ENCODE measurements around the gene MAP2K3.
"Not testable (repeated sequence)": the region's sequence is repeated elsewhere in the genome, so short reads cannot be mapped to it uniquely, and the experiment has no call there.

Gene MAP2K3

DNA sequence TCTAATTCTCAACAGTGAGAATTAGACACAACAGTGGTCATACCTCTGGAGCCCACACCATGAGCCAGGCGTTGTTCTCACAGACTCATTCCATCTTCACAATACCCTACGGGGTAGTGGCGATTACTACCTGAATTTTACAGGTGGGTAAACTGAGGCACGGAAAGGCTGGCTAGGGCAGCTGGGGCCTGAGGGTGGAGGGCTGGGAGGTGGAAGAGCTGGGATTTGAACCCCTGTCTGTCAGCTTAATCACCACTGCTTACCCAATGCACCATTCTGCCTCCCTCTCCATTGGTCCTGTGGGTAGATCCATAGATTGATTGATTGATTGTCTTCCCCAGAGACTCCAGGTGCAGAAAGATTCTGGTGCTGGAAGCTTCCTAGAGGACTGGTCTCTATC, 60.3 kb downstream of the MAP2K3 start:
- not testable (repeated sequence) for DNase-seq (ENCODE audit: insufficient read length, low spot score); FAIRE-seq

DNA sequence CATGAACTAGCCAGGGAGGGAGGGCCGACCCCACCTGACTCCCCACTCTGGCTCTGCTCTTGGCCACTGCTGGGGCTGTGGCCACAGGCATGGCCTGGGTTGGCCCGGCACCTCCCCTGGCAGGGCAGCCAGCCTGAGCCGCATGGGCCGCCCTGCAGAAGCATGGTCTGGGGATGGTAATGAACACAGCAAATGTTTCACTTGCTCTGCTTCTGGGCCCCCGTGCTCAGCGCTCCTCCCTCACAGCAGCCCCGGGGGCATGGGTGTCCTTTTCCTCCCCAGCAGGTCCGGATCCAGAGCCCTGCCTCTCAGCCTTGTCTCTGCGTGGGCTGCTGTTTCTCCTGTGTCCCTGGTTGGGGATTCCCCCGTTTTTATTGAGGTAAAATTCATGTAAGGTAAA, 60.7 kb downstream of the MAP2K3 start:
- TF ChIP-seq POLR2AphosphoS5 (IDR thresholded peaks at IDR 0.05; ENCODE audit: low read depth, low read length) (no peak), POLR2A (IDR thresholded peaks at IDR 0.05; ENCODE audit: low read depth, low read length) (no peak), TAF1 (IDR thresholded peaks at IDR 0.05; ENCODE audit: low read depth, low read length) (no peak), PAX5 (IDR thresholded peaks at IDR 0.05; ENCODE audit: insufficient read depth, low read length, severe bottlenecking) (no peak), SPI1 (IDR thresholded peaks at IDR 0.05; ENCODE audit: low read depth, low read length) (no peak), POU2F2 (IDR thresholded peaks at IDR 0.05; ENCODE audit: low read depth, low read length) (no peak)
- DNase-seq (ENCODE audit: insufficient read length, low spot score) (no peak), FAIRE-seq (no peak)

DNA sequence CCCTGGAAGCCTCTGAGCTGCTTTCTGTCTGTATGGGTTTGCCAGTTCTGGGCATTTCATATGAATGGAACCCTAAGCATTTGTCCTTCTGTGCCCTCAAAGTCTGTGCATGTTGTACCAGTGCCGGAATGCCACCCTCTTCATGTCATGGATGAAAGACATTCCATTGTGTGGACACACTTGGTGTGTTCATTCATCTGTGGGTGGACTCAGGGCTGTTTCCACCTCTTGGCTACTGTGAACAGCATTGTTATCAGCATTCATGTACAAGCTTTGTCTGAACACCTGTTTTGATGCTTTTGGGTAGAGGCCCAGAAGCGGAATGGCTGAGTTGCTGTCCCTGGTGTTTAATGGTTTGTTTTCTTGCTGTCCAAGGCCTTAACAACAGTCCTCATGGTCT, 61.6 kb downstream of the MAP2K3 start:
- FAIRE-seq = peak; percentile 61

DNA sequence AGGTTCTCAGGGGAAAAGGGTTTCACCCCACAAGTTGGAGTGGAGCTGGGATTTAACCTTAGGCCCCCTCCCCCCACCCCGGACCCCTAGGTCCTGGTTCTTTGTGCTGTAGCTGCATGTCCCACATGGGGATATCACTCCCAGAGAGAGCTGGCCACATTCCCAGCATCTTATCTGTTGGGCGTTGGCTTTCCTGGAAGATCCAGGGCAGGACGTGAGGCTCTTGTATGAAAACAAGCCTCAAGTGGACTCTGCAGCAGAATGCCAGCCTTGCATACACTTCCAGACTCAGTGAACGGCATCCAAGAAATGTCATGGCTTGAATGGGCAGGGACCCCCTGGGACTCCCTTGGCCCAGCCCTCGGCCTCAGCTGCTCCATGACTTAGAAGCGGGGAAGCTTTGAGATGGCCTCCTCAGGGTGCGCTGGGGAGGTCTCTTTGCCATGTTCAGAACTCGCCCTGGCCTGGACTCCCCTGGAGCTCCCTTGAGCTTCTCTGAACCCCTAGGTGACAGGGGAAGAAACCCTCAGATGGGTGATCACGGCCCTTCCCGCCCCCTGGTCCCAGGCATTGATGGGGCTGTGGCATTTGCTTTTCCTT, 62.2 kb downstream of the MAP2K3 start:
- not testable (repeated sequence) for FAIRE-seq; DNase-seq (ENCODE audit: insufficient read length, low spot score)

More for the DNA sequence above, 61.6 kb downstream of the MAP2K3 start:
- DNase-seq (ENCODE audit: insufficient read length, low spot score) = not testable (repeated sequence)

DNA sequence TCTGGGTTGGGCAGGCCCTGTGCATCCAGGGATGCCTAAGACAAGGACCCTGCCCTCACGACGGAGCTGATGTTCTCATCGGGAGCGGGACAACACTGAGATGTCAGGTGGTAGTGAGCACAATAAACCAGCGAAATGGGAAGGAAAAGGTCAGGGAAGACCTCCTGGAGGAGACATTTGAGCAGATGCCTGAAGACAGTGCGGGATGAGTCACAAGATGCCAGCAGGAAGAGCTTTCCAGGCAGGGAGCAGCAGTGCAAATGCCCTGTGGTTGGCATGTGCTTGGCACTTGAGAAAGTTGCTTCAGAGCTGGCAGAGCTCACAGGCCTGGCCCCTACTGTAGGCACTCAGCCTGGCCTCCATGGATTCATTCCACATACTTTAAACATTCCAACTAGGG, 63.1 kb downstream of the MAP2K3 start:
- peak; percentile 13 for FAIRE-seq
- not testable (repeated sequence) for DNase-seq (ENCODE audit: insufficient read length, low spot score)

DNA sequence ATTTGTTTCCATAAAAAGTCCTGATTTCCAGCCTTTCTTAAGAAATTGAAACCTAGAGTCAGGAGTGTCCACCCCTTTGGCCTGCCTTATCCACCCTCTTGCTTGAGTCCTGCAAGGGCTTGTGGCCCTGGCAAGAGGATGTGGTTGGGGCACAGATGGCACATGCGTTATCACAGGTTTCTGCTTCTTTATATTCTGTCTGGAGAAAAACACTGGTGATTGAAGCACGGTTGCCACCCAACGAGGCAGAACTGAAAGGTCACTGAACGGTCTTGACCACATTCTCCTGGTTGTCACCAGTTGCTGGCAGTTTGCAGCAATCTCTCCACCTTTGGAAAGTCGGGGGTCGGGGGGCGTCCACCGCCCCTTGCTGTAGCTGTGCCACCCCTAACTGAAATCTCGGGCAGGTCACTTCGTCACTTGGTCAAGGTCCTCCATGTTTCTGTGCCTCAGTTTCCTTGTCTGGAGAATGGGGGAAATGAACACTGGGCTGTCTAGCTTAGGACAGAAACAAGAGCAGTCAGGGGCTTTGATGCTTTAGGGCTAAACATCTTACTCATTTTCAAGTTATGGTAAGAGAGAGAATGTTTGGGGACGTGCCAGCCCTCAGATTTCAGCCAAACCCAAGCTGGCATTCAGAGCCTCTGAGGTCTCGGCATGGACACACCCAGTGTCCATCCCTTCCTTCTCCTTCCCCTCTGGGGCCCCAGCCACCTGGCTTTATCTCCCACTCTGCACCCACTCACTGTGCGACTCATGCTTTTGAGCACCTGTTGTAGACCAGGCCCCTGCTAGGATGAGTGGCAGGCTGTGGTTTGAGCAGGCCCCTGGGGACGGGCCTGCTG, 63.8 kb downstream of the MAP2K3 start:
- FAIRE-seq = peak; percentile 87

DNA sequence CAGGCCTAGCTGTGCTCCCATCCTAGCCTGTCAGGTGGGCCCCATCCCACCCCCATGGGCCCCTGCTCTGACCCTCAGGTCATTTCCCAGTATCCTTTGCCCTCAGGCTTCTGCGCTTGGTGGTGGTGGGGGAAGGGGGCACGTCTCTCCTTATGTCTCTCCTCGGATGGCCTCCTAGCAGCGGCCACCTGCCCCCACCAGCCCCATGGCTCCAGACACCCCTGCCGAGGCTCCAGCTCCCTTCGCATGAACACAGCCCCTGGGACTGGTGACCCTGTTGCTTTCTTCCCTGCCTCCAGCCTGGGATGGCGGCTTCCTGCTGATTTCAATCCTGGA, 64.4 kb downstream of the MAP2K3 start:
- FAIRE-seq; DNase-seq (ENCODE audit: insufficient read length, low spot score): not testable (repeated sequence)

More for the DNA sequence above, 63.8 kb downstream of the MAP2K3 start:
- DNase-seq (ENCODE audit: insufficient read length, low spot score) = not testable (repeated sequence)

DNA sequence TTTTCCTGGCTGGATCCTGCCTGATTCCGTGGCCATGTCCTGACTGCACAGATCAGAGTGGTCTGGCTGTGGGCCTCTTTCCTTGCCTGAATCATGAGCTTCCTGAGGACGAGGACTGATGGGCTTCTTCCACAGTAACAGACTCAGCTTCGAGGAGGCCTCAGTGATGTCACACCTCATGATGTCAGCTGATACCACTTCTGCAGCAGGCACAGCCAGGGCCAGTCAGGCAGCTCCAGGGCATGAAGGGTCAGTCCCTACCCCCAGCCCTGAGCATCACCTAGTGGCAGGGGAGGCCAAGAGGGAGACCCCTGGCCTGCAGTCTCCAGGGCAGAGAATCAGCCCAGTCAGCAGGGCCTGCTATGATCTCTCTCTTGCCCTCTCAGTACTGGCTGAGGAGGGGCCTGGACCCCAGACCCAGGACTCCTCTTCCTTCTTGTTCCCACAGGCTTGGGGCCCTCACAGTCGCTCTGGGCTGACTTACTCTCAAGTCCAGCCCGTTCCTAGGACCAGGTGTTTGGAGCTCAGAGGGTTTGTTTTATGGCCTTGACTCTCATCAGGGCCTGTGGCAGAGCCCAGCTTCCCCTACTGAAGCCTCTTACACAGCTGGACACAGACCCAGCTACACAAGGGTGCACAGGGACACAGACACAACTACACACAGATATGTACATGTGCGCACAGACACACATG, 65.0 kb downstream of the MAP2K3 start:
- FAIRE-seq = peak; percentile 94
- not testable (repeated sequence) for DNase-seq (ENCODE audit: insufficient read length, low spot score)

DNA sequence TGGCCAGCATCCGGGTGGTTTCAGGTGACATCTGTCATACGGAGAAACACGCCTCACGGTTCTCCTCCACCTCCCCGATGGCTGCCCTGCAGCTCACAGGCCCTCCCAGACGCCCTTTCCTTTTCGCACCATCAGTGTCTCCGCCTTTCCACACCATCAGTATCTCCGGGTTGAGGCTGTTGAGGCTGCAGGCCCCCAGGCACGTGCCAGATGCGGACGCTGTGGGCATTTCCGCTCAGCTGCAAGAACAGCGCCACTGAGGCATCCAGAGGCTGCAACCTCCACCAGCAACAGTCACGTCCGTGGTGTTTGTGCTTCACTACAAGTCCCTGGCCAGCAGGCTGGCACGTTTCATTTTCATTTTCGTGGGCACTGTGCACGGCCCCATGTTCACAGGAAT, 66.0 kb downstream of the MAP2K3 start:
- peak; percentile 63 for FAIRE-seq
- not testable (repeated sequence) for DNase-seq (ENCODE audit: insufficient read length, low spot score)

DNA sequence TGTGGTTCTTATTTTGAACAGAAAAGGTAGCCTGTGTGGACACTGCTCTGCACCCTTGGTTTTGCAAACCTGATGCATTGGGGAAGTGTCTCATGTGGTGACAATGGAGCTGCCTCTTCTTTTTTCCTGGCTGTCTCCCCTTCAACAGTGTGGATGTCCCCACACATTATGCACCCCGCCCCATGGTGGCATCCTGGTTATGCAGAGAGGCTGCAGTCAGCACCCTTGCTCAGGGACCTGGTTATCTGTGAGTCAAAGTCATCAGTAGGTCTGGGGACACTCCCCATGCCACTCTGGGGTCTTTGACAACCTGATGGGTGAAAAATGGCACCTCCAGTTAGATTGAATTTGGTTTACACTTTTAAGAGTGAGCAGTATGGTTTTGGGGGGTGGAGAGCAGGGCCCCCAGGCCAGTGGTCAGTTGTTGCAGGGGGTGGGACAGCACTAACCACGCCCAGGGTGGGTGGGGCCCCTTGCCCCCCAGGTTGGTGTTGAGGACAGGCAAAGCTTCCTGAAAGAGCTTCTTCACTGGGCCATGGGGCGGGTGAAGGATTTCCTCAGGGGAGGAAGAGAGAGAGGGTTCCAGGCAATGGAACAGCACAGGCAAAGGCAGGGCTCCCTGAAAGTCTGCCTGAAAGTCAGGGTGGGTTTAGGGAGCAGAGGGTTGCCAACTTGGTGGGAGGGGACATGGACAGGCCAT, 67.0 kb downstream of the MAP2K3 start:
- FAIRE-seq (no peak), DNase-seq (ENCODE audit: insufficient read length, low spot score) (no peak)
- TF ChIP-seq SPI1 (IDR thresholded peaks at IDR 0.05; ENCODE audit: low read depth, low read length) = no peak
- no peak for TF ChIP-seq POU2F2 (IDR thresholded peaks at IDR 0.05; ENCODE audit: low read depth, low read length)
- TF ChIP-seq POLR2AphosphoS5 (IDR thresholded peaks at IDR 0.05; ENCODE audit: low read depth, low read length) = no peak

DNA sequence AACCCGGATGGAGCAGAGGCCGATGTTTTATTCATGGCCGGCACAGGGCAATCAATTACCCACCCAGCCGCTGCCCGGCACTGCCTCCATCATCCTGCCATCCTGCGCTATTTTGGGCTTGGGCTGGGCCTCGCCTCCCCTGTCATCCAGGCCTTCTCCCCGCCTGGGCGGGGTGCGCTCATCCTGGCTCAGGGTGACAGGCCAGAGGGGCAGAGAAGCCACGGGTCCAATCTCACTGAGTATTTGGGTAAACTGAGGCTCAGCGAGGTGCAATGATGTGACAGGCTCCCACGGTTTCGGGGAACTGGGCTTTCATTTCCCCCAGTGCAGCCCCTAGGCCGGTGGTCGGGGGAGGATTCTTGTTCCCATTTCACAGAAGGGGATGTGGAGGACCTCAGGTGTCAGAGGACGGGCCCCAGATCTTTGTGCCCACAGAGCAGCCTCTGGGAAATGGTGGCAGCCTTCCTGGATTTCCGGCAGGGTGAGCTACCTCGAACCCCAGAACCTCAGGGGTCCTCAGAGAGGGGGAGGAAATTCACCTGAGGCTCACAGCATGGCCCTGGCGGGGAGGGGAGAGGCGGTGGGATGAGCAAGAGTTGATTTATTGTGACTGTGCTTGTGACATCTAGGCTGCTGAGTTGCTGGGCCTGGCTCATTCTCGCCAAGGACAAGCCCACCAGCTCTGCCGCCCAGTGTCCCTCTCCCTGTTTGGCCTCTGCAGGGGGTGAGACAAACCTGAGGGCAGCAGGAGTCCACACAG, 67.9 kb downstream of the MAP2K3 start:
- FAIRE-seq (no peak), DNase-seq (ENCODE audit: insufficient read length, low spot score) (no peak)
- TF ChIP-seq POLR2A (IDR thresholded peaks at IDR 0.05; ENCODE audit: low read depth, low read length) (no peak), SPI1 (IDR thresholded peaks at IDR 0.05; ENCODE audit: low read depth, low read length) (no peak), POLR2AphosphoS5 (IDR thresholded peaks at IDR 0.05; ENCODE audit: low read depth, low read length) (no peak), PAX5 (IDR thresholded peaks at IDR 0.05; ENCODE audit: insufficient read depth, low read length, severe bottlenecking) (no peak), POU2F2 (IDR thresholded peaks at IDR 0.05; ENCODE audit: low read depth, low read length) (no peak), TAF1 (IDR thresholded peaks at IDR 0.05; ENCODE audit: low read depth, low read length) (no peak)

DNA sequence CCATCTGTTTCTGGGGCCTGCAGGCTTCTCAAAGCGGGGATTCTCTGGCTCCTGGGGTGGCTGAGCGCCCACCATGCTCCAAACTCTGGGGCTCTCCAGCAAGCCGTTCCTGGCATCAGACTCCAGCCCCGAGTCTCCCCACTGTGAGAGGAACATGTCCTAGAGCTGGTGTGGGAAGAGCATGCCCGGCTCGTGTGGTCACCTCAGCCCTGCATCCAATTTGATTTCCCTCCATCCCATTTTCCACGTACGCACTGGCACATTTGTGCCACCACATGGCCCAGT, 68.4 kb downstream of the MAP2K3 start:
- no peak for FAIRE-seq
- DNase-seq (ENCODE audit: insufficient read length, low spot score) = no peak
- TF ChIP-seq PAX5 (IDR thresholded peaks at IDR 0.05; ENCODE audit: insufficient read depth, low read length, severe bottlenecking) (no peak), SPI1 (IDR thresholded peaks at IDR 0.05; ENCODE audit: low read depth, low read length) (no peak), POLR2A (IDR thresholded peaks at IDR 0.05; ENCODE audit: low read depth, low read length) (no peak), POU2F2 (IDR thresholded peaks at IDR 0.05; ENCODE audit: low read depth, low read length) (no peak), POLR2AphosphoS5 (IDR thresholded peaks at IDR 0.05; ENCODE audit: low read depth, low read length) (no peak), TAF1 (IDR thresholded peaks at IDR 0.05; ENCODE audit: low read depth, low read length) (no peak)

Data from GM12891 (cell line).